GM19397 (cell line): ENCODE results near the gene FAM72C.
A peak's percentile ranks its signal among the peaks of the same experiment; 100 is the strongest.
"Not testable (repeated sequence)": the region's sequence is repeated elsewhere in the genome, so short reads cannot be mapped to it uniquely, and the experiment has no call there.

Experiments used
- ATAC-seq: cut with Tn5 transposase; IDR thresholded peaks from one replicate; pipeline ENCODE4 v1.9.1; 2021; ENCODE audit warnings: mild to moderate bottlenecking, moderate library complexity; ENCODE audit not compliant: unreplicated experiment

The FAM72C gene

DNA sequence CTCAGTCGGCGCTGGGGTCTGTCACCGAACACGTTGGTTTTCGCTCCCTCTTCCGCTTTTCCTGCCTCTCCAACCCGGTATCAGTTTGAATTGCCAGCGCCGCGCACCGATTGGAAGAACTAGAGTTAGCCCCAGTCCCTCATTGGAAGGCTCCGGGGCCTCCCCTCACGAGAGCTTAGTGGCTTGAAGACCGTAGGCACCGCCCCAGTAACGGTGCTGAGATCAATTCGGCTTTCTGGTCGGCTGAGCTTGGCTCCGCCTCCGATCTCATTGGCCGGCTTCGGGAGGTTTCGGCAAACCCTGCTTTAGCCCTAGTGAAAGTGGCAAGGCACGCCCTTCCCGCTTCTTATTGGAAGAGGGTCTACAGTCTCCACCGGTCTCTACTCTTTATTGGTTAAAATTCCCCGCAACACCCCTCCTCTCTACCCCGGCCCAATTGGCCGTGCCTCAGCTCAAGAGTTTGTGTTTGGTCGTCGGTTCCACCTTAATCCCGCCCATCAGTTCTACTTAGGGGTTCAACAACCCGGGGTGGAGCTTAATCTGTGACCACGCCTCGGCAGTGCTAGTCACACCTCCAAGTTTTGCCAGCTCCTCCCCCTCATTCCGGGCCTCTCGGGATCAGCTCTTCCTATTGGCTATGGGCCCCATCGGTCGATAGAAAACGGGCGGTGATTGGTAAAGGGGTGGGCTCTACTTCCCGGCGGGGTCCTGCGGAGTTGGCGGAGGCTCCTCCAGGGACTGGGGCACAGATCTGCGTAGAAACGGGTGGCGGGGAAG lies at the start of gene FAM72C:
TSS of gene FAM72C (minus strand) at position 63 of the 777 bp plus-strand sequence. CDS start 845 bp downstream, outside the sequence.
- ATAC-seq, result peak; percentile 81

DNA sequence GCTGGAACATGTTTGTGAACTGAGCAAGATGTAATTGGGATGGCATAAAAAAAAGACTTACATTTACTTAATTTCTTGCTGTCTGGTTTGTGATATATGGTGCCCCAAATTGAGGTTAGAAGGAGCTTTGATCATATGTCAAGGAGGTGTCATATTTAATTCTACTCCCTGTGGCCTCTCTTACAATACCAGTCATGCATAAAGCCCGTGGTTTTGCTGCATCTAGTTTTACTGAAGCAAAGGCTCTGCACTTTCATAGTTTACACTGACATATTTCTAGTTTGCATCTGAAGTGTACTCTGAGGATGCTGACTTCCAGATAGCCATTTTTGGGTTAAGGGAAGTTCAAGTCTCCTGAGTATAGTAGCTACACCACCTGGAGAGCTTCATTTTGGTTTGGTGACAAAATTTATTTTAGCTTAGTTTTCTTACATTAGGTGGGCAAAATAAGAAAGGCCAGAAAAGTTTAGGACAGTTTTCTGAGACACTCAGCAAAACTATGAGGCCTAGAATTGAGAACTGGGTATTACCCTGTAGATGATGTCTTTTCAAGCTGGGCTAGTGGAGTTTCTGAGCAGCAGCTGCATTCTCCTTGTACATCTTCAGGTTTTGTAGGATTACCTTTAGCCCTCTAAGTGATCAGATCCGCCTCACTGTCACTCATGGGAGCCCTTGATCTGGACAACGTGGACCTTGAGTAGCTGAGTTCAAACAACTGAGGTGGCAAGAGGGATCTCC lies 48.4 kb upstream of the FAM72C start:
- ATAC-seq, result peak; percentile 72

GRCh38 chr1:144019101-144019500 lies 47.3 kb upstream of the FAM72C start:
- ATAC-seq, result not testable (repeated sequence)

DNA sequence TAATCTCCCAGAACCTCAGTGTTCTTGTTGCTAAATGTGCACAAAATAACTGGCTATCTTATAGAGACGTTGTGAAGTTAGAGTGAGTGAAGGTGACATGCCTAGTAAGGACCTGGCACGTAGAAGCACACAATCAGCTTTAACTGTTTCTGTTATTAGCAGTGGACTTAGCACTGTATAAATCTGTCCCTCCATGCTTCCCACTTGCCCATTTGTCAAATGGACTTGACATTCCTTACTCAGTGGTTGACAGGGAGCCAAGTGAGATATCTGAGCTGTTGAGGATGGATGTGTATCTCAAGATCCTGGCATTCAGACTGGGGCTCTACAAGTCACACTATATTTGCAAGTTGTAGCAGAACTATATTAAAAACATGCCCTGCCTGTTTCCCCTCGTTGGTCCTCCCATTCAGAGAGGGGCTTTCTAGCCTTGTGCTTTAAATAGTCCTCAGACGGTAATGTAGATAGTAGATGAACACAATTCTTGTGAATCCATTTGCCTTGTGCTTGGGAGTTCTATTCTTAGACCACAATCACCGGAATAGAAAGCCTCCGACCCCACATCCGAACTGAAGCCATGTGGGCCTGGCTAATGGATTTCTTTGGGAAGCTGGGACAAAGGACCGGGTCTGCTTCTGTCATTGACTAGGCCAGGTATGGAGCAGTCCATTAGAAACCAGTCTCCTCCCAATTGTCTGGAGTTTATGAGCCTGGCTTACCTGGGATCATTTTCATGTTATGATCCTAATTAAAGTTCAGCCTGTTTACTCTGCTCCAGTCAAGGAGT lies 43.6 kb upstream of the FAM72C start:
- not testable (repeated sequence) for ATAC-seq

GRCh38 chr1:144014528-144014927 lies 42.7 kb upstream of the FAM72C start:
- ATAC-seq, result not testable (repeated sequence)

GRCh38 chr1:144014121-144014520 lies 42.3 kb upstream of the FAM72C start:
- not testable (repeated sequence) for ATAC-seq

DNA sequence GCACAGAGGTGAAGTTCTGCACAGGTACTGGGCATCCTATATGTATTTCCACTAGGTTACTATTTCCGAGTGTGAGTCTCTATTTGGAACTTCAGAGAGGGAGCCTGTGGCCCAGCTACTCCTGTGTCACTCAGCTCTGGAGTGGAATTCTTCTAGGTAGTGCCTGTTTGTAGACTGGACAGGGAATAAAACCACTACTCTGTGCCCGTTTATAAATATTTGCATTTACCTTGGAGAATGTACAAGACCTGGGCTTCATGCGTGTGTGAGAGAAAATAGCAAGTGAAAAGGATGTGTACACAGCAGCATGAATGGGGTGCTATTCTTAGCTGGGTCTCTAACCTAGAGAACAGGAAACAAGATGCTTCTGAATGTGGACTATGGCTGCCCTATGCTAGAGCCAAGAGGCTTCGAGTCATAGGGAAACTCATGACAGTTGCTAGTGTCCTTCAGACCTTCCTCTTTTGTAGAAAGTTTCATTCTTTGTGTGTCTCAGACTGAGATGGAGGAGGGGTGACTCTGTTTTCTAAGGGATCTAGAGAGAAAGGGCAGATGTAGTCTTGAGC lies 40.5 kb upstream of the FAM72C start:
- peak; percentile 98 for ATAC-seq

- peak; percentile 37 for ATAC-seq
Measured at GRCh38 chr1:144009410-144009809, 37.6 kb upstream of the FAM72C start.

DNA sequence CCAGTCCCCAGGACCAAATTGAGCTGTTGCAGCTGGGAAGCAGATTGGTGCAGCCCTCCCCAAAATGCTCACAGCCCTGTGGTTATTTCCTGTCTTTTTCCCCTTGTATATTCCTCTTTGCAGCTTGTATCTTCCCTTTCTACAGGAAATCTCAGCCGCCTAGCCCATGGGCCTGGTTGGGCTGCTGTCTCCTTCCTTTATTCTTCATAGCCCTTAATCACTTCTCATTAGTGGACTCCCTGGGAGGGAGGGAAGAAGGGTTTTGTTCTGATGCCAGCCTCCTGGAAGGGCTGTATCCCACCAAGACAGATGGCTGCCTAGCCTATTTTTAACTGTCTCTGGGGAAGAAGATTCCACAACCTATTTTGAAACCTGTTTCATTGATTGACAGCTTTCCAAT lies 32.5 kb upstream of the FAM72C start:
- not testable (repeated sequence) for ATAC-seq

DNA sequence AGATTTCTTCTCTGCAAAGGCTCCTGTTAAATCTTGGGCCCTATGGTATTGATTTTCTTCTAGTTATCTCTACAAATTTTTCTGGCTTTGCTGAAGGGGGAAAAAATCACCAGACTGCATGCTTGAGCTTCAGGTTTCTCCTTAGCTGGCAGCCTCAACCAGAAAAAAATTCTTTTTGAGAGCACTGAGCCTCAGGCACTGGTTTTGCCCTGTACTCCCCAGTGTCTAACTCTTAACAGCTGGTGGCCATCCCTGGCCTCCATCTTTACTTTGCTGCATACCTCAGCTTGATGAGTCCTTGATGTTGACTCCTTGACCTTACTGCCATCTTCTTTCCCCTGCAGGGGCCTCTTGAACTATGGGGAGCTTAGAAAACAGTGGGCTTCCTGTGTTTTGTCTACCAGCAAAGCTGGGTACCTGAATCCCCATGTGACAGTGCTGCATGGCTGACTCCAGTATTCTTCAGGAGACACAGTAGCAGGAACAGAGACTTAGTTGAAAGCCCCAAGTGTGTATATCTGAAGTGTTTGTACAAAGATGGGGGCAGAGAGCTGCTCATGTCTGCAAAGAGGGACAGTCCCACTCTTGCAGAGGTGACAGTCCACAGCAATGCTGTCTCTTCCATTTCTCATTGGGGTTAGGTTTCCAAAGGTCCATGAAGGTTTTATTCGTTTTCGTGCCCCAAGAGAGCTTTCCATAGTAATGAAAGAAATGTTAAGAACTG lies 31.7 kb upstream of the FAM72C start:
- ATAC-seq, result not testable (repeated sequence)

- ATAC-seq, result peak; percentile 82
Measured at GRCh38 chr1:144002141-144002881, 30.5 kb upstream of the FAM72C start.

DNA sequence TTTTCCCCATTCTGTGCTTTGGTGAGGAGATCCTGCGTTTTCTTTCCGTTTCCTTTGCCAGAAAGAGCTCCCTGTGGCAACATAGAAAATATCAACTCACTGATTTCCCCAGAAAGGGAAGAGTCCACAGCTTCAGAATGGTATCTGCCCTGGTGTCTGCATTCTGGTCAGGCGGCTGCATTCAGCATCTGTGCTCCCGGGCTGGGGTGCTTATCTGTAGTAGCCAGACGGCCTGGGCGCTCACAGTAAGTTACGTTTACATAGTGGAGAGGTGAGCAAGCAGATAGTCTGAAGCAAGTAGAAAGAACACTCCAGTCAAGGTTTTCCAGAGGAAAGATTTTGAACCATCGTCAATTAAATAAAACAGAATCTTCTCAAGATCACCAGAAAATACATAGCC lies 29.3 kb upstream of the FAM72C start:
- ATAC-seq, result not testable (repeated sequence)

- ATAC-seq, result not testable (repeated sequence)
Measured at GRCh38 chr1:143996020-143996419, 24.2 kb upstream of the FAM72C start.

DNA sequence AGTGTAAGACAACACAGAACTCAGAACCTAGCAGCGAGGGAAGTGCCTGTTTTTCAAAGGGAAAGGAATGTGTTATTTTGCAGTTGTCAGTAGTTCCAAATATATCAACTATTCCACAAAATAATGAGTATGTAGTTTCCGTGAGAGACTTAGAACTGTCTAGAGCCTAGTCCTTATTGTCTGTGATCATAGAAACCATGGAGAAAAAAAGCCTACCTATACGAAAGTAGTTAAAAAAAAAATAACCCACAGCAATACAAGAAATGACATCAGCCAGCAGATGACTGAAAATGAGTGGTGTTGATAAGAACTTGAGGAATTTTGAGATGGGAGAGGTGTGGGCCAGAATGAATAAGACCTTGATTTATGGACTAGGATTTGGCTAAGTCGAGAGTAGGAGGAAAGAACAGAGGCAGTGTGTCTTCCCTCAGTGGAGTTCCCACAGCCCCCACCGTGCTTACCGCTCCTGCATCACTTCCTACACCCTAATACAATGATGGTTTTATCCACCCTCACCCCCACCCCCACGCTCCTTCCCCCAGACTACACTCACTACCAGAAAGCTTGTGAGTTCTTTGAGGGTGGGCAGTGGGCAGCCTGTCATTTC lies 21.6 kb upstream of the FAM72C start:
- ATAC-seq, result not testable (repeated sequence)

- ATAC-seq, result not testable (repeated sequence)
Measured at GRCh38 chr1:143990699-143991098, 18.9 kb upstream of the FAM72C start.

DNA sequence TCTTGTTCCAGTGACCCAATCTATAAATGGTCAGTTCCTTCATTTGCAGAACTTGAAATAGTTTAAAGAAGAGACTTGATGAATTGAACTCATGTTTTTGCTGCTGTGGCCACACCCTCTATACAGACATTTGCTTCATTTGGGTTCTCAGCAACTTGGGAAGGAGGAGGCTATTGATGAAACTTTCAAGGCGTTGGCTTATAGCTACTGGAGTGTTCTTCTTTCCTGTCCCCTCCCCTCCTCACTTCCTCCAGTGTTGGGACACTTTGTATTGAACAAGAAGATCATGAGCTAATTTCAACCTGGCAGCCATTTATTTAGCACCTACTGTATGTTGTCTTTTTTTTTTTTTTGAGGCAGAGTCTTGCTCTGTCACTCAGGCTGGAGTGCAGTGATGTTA lies 17.9 kb upstream of the FAM72C start:
- not testable (repeated sequence) for ATAC-seq

DNA sequence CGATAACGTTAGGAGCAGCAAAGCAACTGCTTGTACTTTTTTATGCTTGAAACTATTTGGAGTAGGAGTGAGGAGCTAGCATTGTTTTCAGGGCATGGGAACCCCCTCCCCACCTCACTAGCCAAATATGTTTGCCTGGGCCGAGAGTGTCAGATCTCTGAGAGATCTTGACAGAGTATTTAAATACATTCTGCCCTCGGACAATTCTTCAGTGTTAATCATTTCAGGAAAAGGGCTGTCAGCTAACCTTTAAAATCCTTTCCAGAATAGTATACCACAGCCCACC lies 17.6 kb upstream of the FAM72C start:
- not testable (repeated sequence) for ATAC-seq

DNA sequence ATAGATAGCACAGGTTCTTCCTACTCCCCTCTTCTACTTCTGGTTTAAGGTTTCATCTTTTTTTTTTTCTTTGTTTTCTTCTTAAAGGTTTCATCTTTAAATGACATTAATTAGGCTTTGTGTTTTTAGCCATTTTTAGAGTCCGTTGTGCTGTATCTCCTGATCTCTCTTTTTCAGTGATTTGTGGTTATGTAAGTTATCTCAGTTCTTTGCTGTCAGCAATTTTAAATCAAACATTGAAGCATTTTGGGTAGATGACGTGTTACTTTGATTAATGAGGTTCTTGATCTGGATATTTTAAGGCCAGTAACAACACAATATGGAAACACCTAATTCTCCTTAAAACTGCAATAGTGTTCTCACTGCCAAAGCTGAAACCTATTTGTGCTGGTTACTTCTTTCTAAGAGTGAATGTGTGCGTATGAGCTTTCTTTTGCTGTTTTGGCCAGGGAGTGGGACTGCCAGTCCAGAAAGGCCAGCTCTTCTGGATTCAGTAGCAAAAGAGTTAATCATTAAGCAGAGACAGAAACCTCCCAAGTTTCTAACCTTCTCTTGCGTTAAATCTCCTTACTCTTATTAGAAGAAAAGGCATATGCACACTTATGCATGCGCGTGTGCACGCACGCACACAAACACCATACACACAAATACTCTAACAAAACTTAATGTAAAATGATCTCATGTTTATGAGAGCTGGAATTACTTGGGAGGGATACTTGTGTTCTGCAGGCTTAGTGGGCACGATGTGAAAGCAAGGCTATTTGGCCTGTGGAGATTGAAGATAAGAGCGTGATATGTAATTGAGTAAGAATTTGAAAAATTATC lies 17.0 kb upstream of the FAM72C start:
- ATAC-seq, result not testable (repeated sequence)
